Central memory CD8-positive, alpha-beta T cell (primary cell): ENCODE measurements around the gene TLL2.

ENCODE experiments used
- ATAC-seq: fragments of 150-1000 bp; cut with Tn5 transposase; replicated peaks from 2 replicates; pipeline ENCODE4 v1.10.0; 2022; ENCODE audit warnings: mild to moderate bottlenecking, moderate FRiP score, moderate number of reproducible peaks; ENCODE audit not compliant: poor library complexity, severe bottlenecking; ENCODE audit errors: extremely low read depth
- DNase-seq, 2 donors: peaks; one replicate each; pipeline ENCODE4 v3.0.0; 2021; ENCODE audit warnings: low spot score in 2 of 2
- H3K27ac Mint-ChIP-seq: one replicate; pipeline ENCODE4 v1.8.0; 2022; ENCODE audit warnings: low read depth, mild to moderate bottlenecking, moderate library complexity, mixed read lengths
- H3K27me3 Mint-ChIP-seq: one replicate; pipeline ENCODE4 v1.8.0; 2022; ENCODE audit warnings: mixed read lengths
- H3K36me3 Mint-ChIP-seq: one replicate; pipeline ENCODE4 v1.8.0; 2022; ENCODE audit warnings: mild to moderate bottlenecking, moderate library complexity, mixed read lengths; ENCODE audit not compliant: insufficient read depth
- H3K4me1 Mint-ChIP-seq: one replicate; pipeline ENCODE4 v1.8.0; 2022; ENCODE audit warnings: mixed read lengths
- H3K4me3 Mint-ChIP-seq: one replicate; pipeline ENCODE4 v1.8.0; 2022; ENCODE audit warnings: mild to moderate bottlenecking, moderate library complexity, mixed read lengths
- H3K9me3 Mint-ChIP-seq: one replicate; pipeline ENCODE4 v1.8.0; 2022; ENCODE audit warnings: mixed read lengths

TLL2 gene

GRCh38 chr10:96422525-96422924 lies 91.2 kb downstream of the TLL2 start:
- H3K36me3 Mint-ChIP-seq = peaks cover 3% of the 10 kb centered on the region
- no peaks in the 10 kb centered on the region for H3K4me1 Mint-ChIP-seq
- DNase-seq (no peak), ATAC-seq (no peak)
- H3K27me3 Mint-ChIP-seq = peaks cover 36% of the 10 kb centered on the region
- no peaks in the 10 kb centered on the region for H3K9me3 Mint-ChIP-seq
- H3K4me3 Mint-ChIP-seq = no peak overlapping the region
- no peak overlapping the region for H3K27ac Mint-ChIP-seq

- ATAC-seq (no peak), DNase-seq (no peak)
- Mint-ChIP-seq H3K27ac (no peak overlapping the region), H3K9me3 (no peaks in the 10 kb centered on the region), H3K4me1 (no peaks in the 10 kb centered on the region), H3K36me3 (peaks cover 4% of the 10 kb centered on the region), H3K4me3 (no peak overlapping the region), H3K27me3 (peaks cover 31% of the 10 kb centered on the region)
Observed at GRCh38 chr10:96421995-96422394, 91.7 kb downstream of the TLL2 start.

- H3K4me1 Mint-ChIP-seq = no peaks in the 10 kb centered on the region
- no peaks in the 10 kb centered on the region for H3K9me3 Mint-ChIP-seq
- H3K4me3 Mint-ChIP-seq = no peak overlapping the region
- no peak overlapping the region for H3K27ac Mint-ChIP-seq
- H3K36me3 Mint-ChIP-seq = peaks cover 3% of the 10 kb centered on the region
- ATAC-seq (no peak), DNase-seq (no peak)
- peaks cover 15% of the 10 kb centered on the region for H3K27me3 Mint-ChIP-seq
Observed at GRCh38 chr10:96420228-96421009, 93.3 kb downstream of the TLL2 start.

- DNase-seq = no peak
- H3K36me3 Mint-ChIP-seq = peaks cover 3% of the 10 kb centered on the region
- H3K27ac Mint-ChIP-seq = no peak overlapping the region
- H3K4me3 Mint-ChIP-seq = no peak overlapping the region
- no peak for ATAC-seq
- no peaks in the 10 kb centered on the region for H3K9me3 Mint-ChIP-seq
- H3K4me1 Mint-ChIP-seq = no peaks in the 10 kb centered on the region
- H3K27me3 Mint-ChIP-seq = peaks cover 15% of the 10 kb centered on the region
Observed at GRCh38 chr10:96419351-96419750, 94.4 kb downstream of the TLL2 start.

GRCh38 chr10:96418582-96418981 lies 95.1 kb downstream of the TLL2 start:
- no peaks in the 10 kb centered on the region for H3K4me1 Mint-ChIP-seq
- ATAC-seq (no peak), DNase-seq (no peak)
- peaks cover 15% of the 10 kb centered on the region for H3K27me3 Mint-ChIP-seq
- no peak overlapping the region for H3K27ac Mint-ChIP-seq
- H3K4me3 Mint-ChIP-seq = no peak overlapping the region
- peaks cover 3% of the 10 kb centered on the region for H3K36me3 Mint-ChIP-seq
- H3K9me3 Mint-ChIP-seq = no peaks in the 10 kb centered on the region

GRCh38 chr10:96417441-96417840 lies 96.3 kb downstream of the TLL2 start:
- Mint-ChIP-seq H3K27ac (no peak overlapping the region), H3K36me3 (peaks cover 3% of the 10 kb centered on the region), H3K4me3 (no peak overlapping the region), H3K9me3 (no peaks in the 10 kb centered on the region), H3K27me3 (peaks cover 15% of the 10 kb centered on the region), H3K4me1 (no peaks in the 10 kb centered on the region)
- DNase-seq (no peak), ATAC-seq (no peak)

GRCh38 chr10:96416643-96417042 lies 97.1 kb downstream of the TLL2 start:
- Mint-ChIP-seq H3K9me3 (no peaks in the 10 kb centered on the region), H3K4me1 (no peaks in the 10 kb centered on the region), H3K27me3 (peaks cover 15% of the 10 kb centered on the region), H3K27ac (no peak overlapping the region), H3K4me3 (no peak overlapping the region), H3K36me3 (peaks cover 3% of the 10 kb centered on the region)
- ATAC-seq (no peak), DNase-seq (no peak)

- no peak overlapping the region for H3K4me3 Mint-ChIP-seq
Observed at GRCh38 chr10:96415891-96416554, 97.7 kb downstream of the TLL2 start.

GRCh38 chr10:96415150-96415890 lies 98.4 kb downstream of the TLL2 start:
- Mint-ChIP-seq H3K27ac (no peak overlapping the region), H3K27me3 (peaks cover 8% of the 10 kb centered on the region), H3K4me3 (no peak overlapping the region), H3K9me3 (no peaks in the 10 kb centered on the region), H3K36me3 (peaks cover 3% of the 10 kb centered on the region), H3K4me1 (no peaks in the 10 kb centered on the region)
- DNase-seq (no peak), ATAC-seq (no peak)

More at GRCh38 chr10:96415891-96416554, 97.7 kb downstream of the TLL2 start:
- H3K27me3 Mint-ChIP-seq = peaks cover 15% of the 10 kb centered on the region
- H3K27ac Mint-ChIP-seq = no peak overlapping the region
- no peak for DNase-seq
- H3K9me3 Mint-ChIP-seq = no peaks in the 10 kb centered on the region
- peaks cover 3% of the 10 kb centered on the region for H3K36me3 Mint-ChIP-seq
- H3K4me1 Mint-ChIP-seq = no peaks in the 10 kb centered on the region
- no peak for ATAC-seq

GRCh38 chr10:96414303-96414702 lies 99.4 kb downstream of the TLL2 start:
- H3K4me3 Mint-ChIP-seq = no peak overlapping the region
- H3K9me3 Mint-ChIP-seq = no peaks in the 10 kb centered on the region
- no peaks in the 10 kb centered on the region for H3K27me3 Mint-ChIP-seq
- H3K36me3 Mint-ChIP-seq = peaks cover 3% of the 10 kb centered on the region
- DNase-seq (no peak), ATAC-seq (no peak)
- no peaks in the 10 kb centered on the region for H3K4me1 Mint-ChIP-seq
- H3K27ac Mint-ChIP-seq = no peak overlapping the region

GRCh38 chr10:96413151-96413787 lies 100.5 kb downstream of the TLL2 start:
- ATAC-seq (no peak), DNase-seq (no peak)
- Mint-ChIP-seq H3K9me3 (no peaks in the 10 kb centered on the region), H3K36me3 (peaks cover 3% of the 10 kb centered on the region), H3K4me1 (no peaks in the 10 kb centered on the region), H3K27ac (no peak overlapping the region), H3K4me3 (no peak overlapping the region), H3K27me3 (peaks cover 3% of the 10 kb centered on the region)

- ATAC-seq (no peak), DNase-seq (no peak)
- no peaks in the 10 kb centered on the region for H3K4me1 Mint-ChIP-seq
- peaks cover 17% of the 10 kb centered on the region for H3K27me3 Mint-ChIP-seq
- H3K4me3 Mint-ChIP-seq = no peak overlapping the region
- no peaks in the 10 kb centered on the region for H3K36me3 Mint-ChIP-seq
- no peak overlapping the region for H3K27ac Mint-ChIP-seq
- no peaks in the 10 kb centered on the region for H3K9me3 Mint-ChIP-seq
Observed at GRCh38 chr10:96411716-96412320, 101.9 kb downstream of the TLL2 start.
